Smooth muscle cell (in vitro differentiated cells): ENCODE measurements around the gene SLC25A25. TPM values are rescaled to one million over a fixed set of nuclear protein-coding genes. Genes with fewer than 3 reads are reported as not detected.

Experiments
- DNase-seq: peaks from one replicate; lab custom pipeline; 2025; ENCODE audit not compliant: unreplicated experiment; lab: John Stamatoyannopoulos, UW
- H2AFZ ChIP-seq: fragments of 200-600 bp; sonication (generic); 2 replicates; pipeline ENCODE4 v1.6.0; 2016; ENCODE audit warnings: antibody characterized with exemption, low read depth, mild to moderate bottlenecking
- H3F3A ChIP-seq: fragments of 200-600 bp; sonication (generic); 2 replicates; pipeline ENCODE4 v1.6.0; 2017; ENCODE audit warnings: antibody characterized with exemption, low read depth
- H3K27ac ChIP-seq: fragments of 200-600 bp; sonication (generic); 2 replicates; pipeline ENCODE4 v1.5.1; 2016; ENCODE audit warnings: low read depth, mild to moderate bottlenecking
- H3K27me3 ChIP-seq: fragments of 200-600 bp; sonication (generic); 2 replicates; pipeline ENCODE4 v1.6.1; 2016; ENCODE audit warnings: low read depth, mild to moderate bottlenecking
- H3K36me3 ChIP-seq: fragments of 200-600 bp; sonication (generic); 2 replicates; pipeline ENCODE4 v1.5.1; 2016; ENCODE audit warnings: low read depth
- H3K4me1 ChIP-seq: fragments of 200-600 bp; sonication (generic); 2 replicates; pipeline ENCODE4 v1.5.1; 2016; ENCODE audit warnings: low read depth
- H3K4me2 ChIP-seq: fragments of 200-600 bp; sonication (generic); 2 replicates; pipeline ENCODE4 v1.6.0; 2016; ENCODE audit warnings: mild to moderate bottlenecking
- H3K4me3 ChIP-seq: fragments of 200-600 bp; sonication (generic); 2 replicates; pipeline ENCODE4 v1.5.1; 2016; ENCODE audit warnings: mild to moderate bottlenecking
- H3K79me2 ChIP-seq: fragments of 200-600 bp; sonication (generic); 2 replicates; pipeline ENCODE4 v1.6.0; 2016; ENCODE audit warnings: low read depth, mild to moderate bottlenecking
- H3K9ac ChIP-seq: fragments of 200-600 bp; sonication (generic); 2 replicates; pipeline ENCODE4 v1.6.0; 2016; ENCODE audit warnings: low read depth
- H3K9me3 ChIP-seq: fragments of 200-600 bp; sonication (generic); replicated peaks from 2 replicates; pipeline ENCODE4 v1.5.1; 2016; ENCODE audit warnings: low read depth
- H4K20me1 ChIP-seq: fragments of 200-600 bp; sonication (generic); 2 replicates; pipeline ENCODE4 v1.6.0; 2016; ENCODE audit warnings: low read depth
- CTCF ChIP-seq: fragments of 200-600 bp; sonication (generic); IDR thresholded peaks from 2 replicates; pipeline ENCODE4 v1.5.1; 2017; ENCODE audit warnings: borderline replicate concordance, mild to moderate bottlenecking, antibody characterized with exemption; ENCODE audit not compliant: insufficient read depth, poor library complexity, severe bottlenecking
- WGBS: methylation state at CpG from one replicate; pipeline ENCODE4 v1.1.7; 2016; ENCODE audit warnings: low lambda C conversion rate; 5-methylcytosine and 5-hydroxymethylcytosine counted together
- polyA plus RNA-seq: library from polyadenylated mRNA; unstranded; fragments of >200 nt; fragmentation: Nextera tagmentation; extraction: Ambion mirVana; gene quantifications from 2 replicates; pipeline ENCODE4 v1.2.1, GENCODE V29; 2016
- total RNA-seq: library from RNA; depleted of rRNA; stranded (reverse); fragments of >200 nt; gene quantifications from 2 replicates; pipeline ENCODE4 v1.2.3, GENCODE V29; 2014

Gene SLC25A25
- total and polyA plus RNA-seq, 2 experiments from 2014 or later, result 15.7 to 20.5 TPM

DNA sequence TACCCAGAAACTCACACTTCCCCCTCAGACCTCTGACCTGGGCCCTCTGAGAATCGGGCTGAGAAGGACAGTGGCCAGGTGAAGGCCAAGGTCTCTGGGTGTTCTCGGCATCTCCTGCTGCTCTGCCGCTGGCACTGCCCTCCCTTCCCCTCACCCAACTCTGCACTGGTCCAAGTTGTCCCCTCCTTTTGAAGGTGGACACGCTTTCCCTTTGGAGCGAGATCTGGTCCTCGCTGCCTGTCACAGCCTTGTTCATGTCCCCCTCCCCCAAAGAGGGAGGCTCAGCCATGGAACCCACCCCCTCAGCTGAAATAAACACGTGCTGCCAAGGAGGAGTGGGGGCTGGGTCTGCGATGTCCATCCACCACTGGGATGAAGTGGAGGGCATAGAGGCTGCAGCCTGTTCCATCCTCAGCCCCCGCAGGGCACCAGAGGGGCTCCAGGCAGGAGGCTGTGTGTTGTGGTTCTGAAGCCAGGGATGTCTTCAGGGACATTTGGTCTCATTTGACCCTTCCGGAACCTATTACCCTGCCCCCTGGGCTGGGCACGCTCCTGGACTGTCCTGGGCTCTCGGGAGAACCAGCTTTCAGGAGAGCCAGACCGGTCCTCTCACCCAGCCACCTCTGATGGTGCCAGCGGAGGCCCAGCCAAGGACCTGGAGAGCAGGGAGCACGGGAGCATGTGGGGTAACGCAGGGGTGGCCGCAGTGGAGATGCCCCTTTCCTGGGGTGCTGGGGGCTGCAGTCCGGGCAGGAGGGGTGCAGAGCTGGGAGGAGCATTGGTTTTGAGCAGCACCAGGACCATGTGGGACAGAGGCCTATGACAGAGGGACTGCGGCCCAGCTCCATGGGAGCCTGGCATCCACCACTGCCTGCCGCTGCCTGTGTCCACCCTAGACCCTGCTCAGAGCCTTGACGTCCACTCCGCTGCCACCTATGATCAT lies 76.5 kb downstream of the SLC25A25 start:
- Histone ChIP-seq H3K27me3 (no peaks in the 10 kb centered on the region), H3K4me3 (no peak overlapping the region), H3K9ac (no peak overlapping the region), H3K4me2 (no peak overlapping the region), H3K4me1 (no peaks in the 10 kb centered on the region), H3K27ac (no peak overlapping the region), H3K36me3 (no peaks in the 10 kb centered on the region), H4K20me1 (no peaks in the 10 kb centered on the region), H2AFZ (no peak overlapping the region), H3F3A (no peaks in the 10 kb centered on the region), H3K79me2 (no peaks in the 10 kb centered on the region), H3K9me3 (no peaks in the 10 kb centered on the region)
- 95% methylated on average over 22 of the region's 22 CpGs for WGBS
- no peak for DNase-seq
- no peak for TF ChIP-seq CTCF

DNA sequence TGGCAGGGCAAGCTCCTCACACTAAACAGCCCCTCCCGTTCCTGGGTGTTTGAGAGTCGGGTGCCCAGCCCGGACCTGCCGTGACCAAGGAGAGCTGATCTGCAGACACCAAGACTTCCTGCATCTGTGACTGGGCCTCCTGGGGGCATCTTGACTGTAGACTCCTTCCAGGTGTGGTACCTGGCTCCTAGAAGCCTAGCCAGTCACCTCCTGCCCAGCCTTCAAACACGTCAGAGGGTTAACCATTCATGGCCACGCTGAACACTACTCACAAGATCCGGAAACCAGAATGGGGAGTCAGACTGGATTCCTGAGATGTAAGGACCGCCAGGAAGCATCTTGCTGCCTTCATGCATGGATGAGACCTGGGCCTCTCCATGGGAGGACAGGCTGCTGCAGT lies 77.5 kb downstream of the SLC25A25 start:
- Histone ChIP-seq H3K9ac (no peak overlapping the region), H2AFZ (no peak overlapping the region), H3K9me3 (no peaks in the 10 kb centered on the region), H3K36me3 (no peaks in the 10 kb centered on the region), H3K4me1 (no peaks in the 10 kb centered on the region), H3F3A (no peaks in the 10 kb centered on the region), H3K4me2 (no peak overlapping the region), H3K4me3 (no peak overlapping the region), H3K27me3 (no peaks in the 10 kb centered on the region), H4K20me1 (no peaks in the 10 kb centered on the region), H3K27ac (no peak overlapping the region), H3K79me2 (no peaks in the 10 kb centered on the region)
- 74% methylated on average over 8 of the region's 8 CpGs for WGBS
- no peak for TF ChIP-seq CTCF
- DNase-seq, result no peak

DNA sequence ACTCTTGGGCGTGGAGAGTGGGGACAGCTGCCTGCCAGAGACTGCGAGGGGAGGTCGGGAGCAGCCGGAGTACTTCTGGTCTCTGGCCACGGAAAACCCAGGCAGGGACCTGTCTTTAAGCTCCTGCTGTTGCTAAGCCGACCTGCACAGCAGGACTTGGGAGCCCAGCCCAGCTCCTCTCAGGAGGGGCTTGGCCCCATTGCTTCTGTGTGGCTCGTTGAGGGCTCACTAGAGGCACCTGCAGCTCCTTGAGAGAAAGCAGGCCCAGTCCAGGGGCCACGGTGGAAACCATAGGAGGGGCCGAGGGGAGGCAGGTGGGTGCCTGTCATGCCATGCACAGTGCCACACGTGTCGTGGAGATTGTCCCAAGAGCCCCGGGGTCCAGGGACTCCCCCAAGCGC lies 77.9 kb downstream of the SLC25A25 start:
- H3K4me3 ChIP-seq, result no peak overlapping the region
- no peak overlapping the region for H3K9ac ChIP-seq
- no peaks in the 10 kb centered on the region for H3K79me2 ChIP-seq
- H3F3A ChIP-seq, result no peaks in the 10 kb centered on the region
- no peaks in the 10 kb centered on the region for H4K20me1 ChIP-seq
- TF ChIP-seq CTCF, result no peak
- WGBS, result 87% methylated on average over 13 of the region's 13 CpGs
- H3K27ac ChIP-seq, result no peak overlapping the region
- H2AFZ ChIP-seq, result no peak overlapping the region
- H3K36me3 ChIP-seq, result no peaks in the 10 kb centered on the region
- H3K27me3 ChIP-seq, result no peaks in the 10 kb centered on the region
- DNase-seq, result no peak
- H3K9me3 ChIP-seq, result no peaks in the 10 kb centered on the region
- H3K4me1 ChIP-seq, result no peaks in the 10 kb centered on the region
- no peak overlapping the region for H3K4me2 ChIP-seq
